NCI-H187 treated with DMSO at 0.1 percent for 48 hours (cell line): ENCODE results near the gene SUPT3H.

Experiments
- DNase-seq: peaks from one replicate; lab custom pipeline; 2025; lab: John Stamatoyannopoulos, UW

The SUPT3H gene

GRCh38 chr6:45388328-45388727 lies 10.6 kb upstream of the SUPT3H start:
- no peak for DNase-seq

DNA sequence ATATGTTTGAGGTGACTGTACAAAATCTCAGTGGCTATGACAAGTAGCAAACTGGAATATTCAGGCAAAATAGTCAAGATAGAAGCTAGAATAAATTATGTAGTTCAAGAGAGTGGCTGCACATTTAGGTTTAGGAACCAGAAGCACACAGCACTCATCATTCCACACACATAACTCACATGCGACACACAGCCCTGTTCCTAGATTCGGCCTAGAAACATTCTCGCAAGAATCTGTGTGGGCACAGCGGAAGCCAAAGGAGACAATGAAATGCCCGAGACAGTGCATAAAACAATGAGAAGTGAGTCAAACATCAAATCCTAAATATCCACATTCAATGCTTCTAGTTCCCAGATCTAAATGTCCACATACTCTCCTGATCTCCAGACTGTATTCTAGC lies 9.5 kb upstream of the SUPT3H start:
- DNase-seq, result no peak

DNA sequence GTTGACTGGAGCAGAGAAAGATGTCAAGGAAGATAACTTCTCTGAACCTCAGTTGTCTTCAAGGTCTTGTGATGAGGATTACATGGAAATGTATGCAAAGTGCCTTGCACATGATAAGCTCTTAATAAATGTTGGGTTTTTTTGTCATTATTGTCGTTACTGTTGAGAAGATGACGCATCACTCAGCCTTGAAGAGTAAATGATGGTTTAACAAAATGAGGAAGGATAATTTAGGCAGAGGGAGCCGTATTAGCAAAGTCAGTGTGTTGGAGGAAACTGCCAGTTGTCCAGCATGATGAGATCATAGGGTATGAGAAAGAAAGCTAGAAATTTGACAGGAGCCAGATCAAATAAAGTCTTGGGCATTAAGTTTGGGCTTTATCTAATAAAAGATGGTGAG lies 8.8 kb upstream of the SUPT3H start:
- DNase-seq, result no peak

GRCh38 chr6:45382391-45382790 lies 4.7 kb upstream of the SUPT3H start:
- DNase-seq, result no peak

DNA sequence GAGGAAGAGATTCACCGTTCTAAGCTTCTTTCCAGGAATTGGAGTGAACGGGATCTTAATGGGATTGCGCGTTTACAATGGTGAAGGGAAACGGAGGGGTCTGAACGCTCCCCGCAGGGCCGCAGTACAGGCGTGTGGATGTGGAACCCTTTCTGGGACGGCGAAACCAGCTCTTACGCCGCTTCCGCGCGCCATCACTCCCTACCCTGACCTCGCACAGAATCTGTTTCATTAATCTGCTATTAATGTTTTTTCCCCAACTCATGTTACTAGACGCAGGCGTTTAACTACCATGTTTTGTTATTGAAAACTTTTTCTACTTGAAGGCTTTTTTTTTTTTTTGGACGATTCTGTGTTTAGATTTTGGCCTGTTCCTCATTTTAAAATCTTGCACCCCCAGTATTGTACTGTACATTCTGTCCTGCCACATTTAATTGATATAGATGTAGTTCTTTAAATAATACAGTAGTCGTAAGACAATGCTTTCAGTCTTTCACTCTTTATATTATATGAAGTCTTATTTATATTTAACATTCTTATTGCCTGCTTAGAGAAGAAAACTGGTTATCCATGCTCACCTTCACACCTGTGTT lies 696 bp upstream of the SUPT3H start:
- DNase-seq, result no peak

DNA sequence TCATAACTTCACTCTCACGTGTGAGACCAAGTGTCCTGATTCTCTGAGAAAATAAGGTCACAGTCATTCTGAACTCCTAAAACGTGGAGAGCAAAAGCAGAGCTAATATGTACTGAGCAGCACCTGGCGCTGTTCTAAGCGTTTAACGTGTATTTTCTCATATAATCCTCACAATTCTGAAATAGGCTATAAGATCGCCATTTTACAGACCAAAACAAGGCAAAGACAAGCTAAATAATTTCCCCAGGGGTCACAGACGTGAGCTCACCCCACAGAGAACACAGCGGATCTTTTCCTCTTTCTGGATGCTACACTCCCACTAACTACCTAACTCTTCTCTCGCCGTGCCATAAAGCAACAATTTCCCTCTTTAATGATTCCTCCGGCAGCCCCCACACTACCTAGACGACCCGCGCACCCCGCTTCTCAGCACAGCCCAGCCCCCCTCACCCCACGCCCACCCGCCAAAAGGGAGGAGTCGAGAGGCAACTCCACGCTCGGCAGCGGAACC lies 636 bp downstream of the SUPT3H start:
- no peak for DNase-seq

DNA sequence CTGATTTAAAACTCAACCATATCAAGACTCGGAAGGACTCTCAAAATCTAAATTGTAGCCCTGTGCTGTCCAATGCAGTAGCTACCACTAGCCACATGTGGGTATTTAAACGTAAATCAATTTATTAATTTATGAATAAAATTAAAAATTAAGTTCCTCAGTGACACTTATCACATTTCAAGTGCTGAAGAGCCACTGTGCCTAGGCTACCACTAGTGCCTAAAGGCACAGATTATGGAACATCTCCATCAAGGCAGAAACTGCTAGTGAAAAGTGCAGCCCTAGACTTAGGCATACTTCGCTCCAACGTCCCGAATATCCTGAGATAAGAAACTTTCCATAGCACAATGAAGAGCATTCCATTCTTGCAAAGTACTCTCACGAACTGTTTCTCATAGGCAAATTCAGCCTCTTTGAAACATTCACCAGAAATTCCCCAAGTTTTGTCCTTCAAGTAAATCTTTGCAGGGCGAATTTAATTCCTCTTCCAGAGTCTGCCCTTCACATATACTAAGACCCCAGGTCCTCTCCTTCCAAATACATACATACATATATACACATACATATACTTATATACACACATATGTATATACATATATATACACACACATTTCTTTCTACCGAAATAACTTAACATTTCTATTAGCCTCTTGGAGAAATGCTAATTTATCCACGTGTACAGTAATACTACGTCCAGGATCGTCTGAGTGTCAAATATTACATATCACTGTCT lies 1.3 kb downstream of the SUPT3H start:
- DNase-seq, result no peak

DNA sequence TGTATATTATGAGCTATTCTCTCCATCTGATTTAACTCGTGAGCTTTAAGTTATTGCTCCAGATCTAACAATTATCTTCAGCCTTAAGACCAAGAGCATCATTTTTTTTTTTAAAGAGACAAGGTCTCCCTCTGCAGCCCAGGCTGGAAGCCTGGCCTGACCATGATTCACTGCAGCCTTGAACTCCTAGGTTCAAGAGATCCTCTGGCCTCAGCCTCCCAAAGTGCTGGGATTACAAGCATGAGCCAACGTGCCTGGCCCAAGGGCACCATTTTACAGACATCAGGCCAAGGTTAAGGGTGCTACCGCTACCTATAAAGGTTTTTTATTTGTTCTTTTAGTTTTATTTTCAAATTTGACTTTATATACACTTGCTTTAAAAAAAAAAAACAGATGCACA lies 2.3 kb downstream of the SUPT3H start:
- no peak for DNase-seq

GRCh38 chr6:45371924-45372573 lies 5.7 kb downstream of the SUPT3H start:
- no peak for DNase-seq

DNA sequence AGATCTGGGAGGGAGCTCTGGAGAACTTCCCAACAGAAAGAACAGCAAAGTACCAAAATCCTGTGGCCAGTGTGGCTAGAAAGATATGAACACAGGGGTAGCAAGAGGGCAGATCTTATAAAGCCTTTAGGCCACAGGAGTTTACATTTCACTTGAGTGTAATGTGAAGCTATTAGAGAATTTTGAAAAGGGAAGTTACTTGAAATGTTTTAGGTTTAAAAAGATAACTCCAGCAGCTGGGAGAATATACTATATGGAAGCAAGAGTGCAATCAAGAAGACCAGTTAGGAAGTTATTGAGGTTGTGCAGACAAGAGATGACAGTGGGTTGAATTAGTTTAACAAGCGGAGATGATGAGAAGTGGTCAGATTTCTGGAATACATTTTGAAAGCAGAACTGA lies 7.9 kb downstream of the SUPT3H start:
- no peak for DNase-seq

- no peak for DNase-seq
These were observed 9.7 kb downstream of the SUPT3H start for GRCh38 chr6:45367999-45368398.

DNA sequence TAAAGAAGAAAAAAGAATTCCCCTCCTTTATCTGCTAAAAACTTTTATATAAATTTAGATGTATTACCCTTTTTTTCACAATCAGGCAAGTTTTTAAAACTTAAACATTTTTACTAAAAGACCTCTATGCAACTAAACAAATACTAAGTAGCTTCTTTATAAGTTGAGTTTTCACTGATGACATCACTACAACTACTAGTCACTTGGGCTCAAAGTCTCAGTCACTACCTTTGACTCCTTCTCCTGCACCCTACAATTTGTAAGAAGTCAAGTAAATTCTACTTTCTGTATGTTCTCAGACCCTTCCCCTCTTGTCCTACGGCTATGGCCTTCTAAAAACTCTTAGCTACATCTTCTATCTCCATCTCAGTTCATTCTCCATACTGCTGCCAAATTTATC lies 11.2 kb downstream of the SUPT3H start:
- no peak for DNase-seq

GRCh38 chr6:45365036-45365435 lies 12.7 kb downstream of the SUPT3H start:
- no peak for DNase-seq

GRCh38 chr6:45364466-45364865 lies 13.3 kb downstream of the SUPT3H start:
- DNase-seq, result no peak

DNA sequence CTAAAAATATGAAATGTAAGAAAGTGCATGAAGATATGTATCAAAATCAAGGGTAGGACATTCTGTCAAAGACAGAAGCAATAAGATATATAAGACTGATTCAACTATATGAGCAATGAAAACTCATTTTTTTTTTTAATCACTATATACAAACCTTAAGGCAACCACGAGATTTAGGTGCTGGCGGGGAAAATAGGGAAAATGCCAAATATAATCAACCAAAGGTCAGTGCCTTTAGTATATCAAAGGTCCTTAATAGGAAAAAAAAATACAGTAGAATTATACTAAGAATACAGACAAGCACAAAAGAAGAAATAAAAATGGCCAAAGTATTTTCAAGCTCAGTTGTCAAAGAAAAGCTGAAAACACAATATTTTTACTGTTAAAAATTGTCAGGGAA lies 24.1 kb downstream of the SUPT3H start:
- no peak for DNase-seq

DNA sequence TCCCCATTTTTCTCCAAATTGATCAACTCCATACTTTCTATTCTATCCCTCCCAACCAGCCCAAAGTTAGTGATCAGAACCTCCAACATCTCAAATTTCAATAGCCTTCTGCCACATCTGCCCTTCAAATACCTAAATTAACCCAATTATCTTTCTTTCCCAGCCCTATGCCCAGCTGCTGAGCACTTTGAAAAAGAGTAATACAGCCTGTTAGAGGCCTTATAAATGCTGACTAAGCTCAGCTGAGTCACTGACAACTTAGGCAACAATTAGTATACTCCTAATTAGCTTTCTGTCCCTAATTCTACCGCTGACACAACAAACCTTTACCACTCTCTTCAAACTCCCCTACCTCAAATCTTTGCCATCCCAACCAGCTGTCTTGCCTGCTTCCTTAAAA lies 26.1 kb downstream of the SUPT3H start:
- no peak for DNase-seq

DNA sequence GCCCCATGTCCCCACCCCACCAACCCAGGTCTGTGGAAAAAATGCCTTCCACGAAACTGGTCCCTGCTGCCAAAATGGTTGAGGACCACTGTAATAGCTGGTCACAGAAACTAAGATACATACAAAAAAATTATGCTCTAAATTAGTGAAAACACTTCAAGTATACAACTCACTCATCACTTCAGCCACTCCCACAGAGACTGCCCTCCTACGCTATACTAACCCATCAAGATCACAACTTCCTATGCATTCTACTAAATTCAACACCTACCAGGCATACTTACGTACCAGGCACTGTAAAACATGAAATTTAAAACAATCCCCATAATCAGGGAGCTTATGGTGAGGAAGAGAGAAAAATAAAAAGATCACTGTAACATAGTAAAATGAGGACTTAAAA lies 26.7 kb downstream of the SUPT3H start:
- DNase-seq, result no peak

DNA sequence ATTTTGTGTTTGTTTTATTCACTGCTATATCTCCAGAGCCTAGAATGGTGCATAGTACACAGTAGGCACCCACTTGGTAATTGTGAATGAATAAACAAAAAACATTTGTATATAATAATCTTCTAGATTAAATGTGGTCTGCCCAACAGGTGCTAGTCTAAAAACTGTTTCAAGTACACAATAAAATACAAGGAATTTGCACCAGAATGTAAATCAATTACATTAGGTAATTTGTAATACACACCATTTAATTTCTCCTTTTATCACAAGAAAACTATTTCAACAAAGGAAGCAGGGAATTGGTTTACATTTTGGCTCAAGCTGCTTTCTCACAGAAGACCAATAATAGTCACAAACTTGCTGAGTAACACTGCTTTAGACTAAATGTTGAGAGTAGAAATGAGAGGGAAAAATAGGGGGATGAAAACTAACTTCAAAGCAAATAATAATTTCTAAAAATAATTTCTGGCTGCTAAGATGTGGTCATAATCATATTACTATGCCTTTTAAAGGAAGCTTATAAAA lies 27.5 kb downstream of the SUPT3H start:
- DNase-seq, result no peak

- no peak for DNase-seq
These were observed 32.8 kb downstream of the SUPT3H start for GRCh38 chr6:45344900-45345299.

- no peak for DNase-seq
These were observed 49.2 kb downstream of the SUPT3H start for GRCh38 chr6:45328523-45328922.

GRCh38 chr6:45327956-45328522 lies 49.7 kb downstream of the SUPT3H start, which contains the start of gene RUNX2:
TSS of gene RUNX2 (plus strand) at chr6:45328330. CDS start at chr6:45328727, 397 bp downstream.
- DNase-seq, result no peak

GRCh38 chr6:45326698-45327417 lies 50.9 kb downstream of the SUPT3H start:
- no peak for DNase-seq
